ENCODE results near the gene SLX4IP. TPM values are rescaled to one million over a fixed set of nuclear protein-coding genes. Genes with fewer than 3 reads are reported as not detected.

The SLX4IP gene
- total RNA-seq, 1 donor from 2014 or later: 6.8 TPM

- Mint-ChIP-seq H3K27me3 (ENCODE audit: unreplicated experiment) (peaks cover 4% of the 10 kb centered on the region), H3K27ac (ENCODE audit: unreplicated experiment) (peak overlapping the region; percentile 70), H3K9me3 (ENCODE audit: unreplicated experiment) (no peaks in the 10 kb centered on the region), H3K36me3 (ENCODE audit: low read depth, unreplicated experiment) (peaks cover 77% of the 10 kb centered on the region), H3K4me3 (ENCODE audit: unreplicated experiment) (peak overlapping the region; percentile 79), H3K4me1 (ENCODE audit: unreplicated experiment) (peaks cover 84% of the 10 kb centered on the region)
- DNase-seq (ENCODE audit: low spot score): no peak
- no peak for TF ChIP-seq CTCF (IDR thresholded peaks at IDR 0.05; ENCODE audit: unreplicated experiment)
Observed at GRCh38 chr20:10665791-10666190, 230.7 kb downstream of the SLX4IP start.

GRCh38 chr20:10666221-10667076, 231.3 kb downstream of the SLX4IP start:
- peaks cover 4% of the 10 kb centered on the region for H3K27me3 Mint-ChIP-seq (ENCODE audit: unreplicated experiment)
- H3K27ac Mint-ChIP-seq (ENCODE audit: unreplicated experiment): peak overlapping the region; percentile 70

GRCh38 chr20:10667077-10667401, 231.9 kb downstream of the SLX4IP start:
- H3K4me3 Mint-ChIP-seq (ENCODE audit: unreplicated experiment): no peak overlapping the region
- H3K27me3 Mint-ChIP-seq (ENCODE audit: unreplicated experiment): peaks cover 4% of the 10 kb centered on the region

More at GRCh38 chr20:10666221-10667076, 231.3 kb downstream of the SLX4IP start:
- Mint-ChIP-seq H3K4me1 (ENCODE audit: unreplicated experiment) (peaks cover 85% of the 10 kb centered on the region), H3K4me3 (ENCODE audit: unreplicated experiment) (peak overlapping the region; percentile 79), H3K36me3 (ENCODE audit: low read depth, unreplicated experiment) (peaks cover 77% of the 10 kb centered on the region), H3K9me3 (ENCODE audit: unreplicated experiment) (no peaks in the 10 kb centered on the region)
- DNase-seq (ENCODE audit: low spot score): no peak
- no peak for TF ChIP-seq CTCF (IDR thresholded peaks at IDR 0.05; ENCODE audit: unreplicated experiment)

GRCh38 chr20:10667560-10668167, 232.6 kb downstream of the SLX4IP start:
- no peak for TF ChIP-seq CTCF (IDR thresholded peaks at IDR 0.05; ENCODE audit: unreplicated experiment)
- DNase-seq (ENCODE audit: low spot score): no peak
- Mint-ChIP-seq H3K27me3 (ENCODE audit: unreplicated experiment) (peaks cover 4% of the 10 kb centered on the region), H3K27ac (ENCODE audit: unreplicated experiment) (peak overlapping the region; percentile 63), H3K4me3 (ENCODE audit: unreplicated experiment) (peak overlapping the region; percentile 35), H3K36me3 (ENCODE audit: low read depth, unreplicated experiment) (peaks cover 73% of the 10 kb centered on the region), H3K9me3 (ENCODE audit: unreplicated experiment) (no peaks in the 10 kb centered on the region), H3K4me1 (ENCODE audit: unreplicated experiment) (peaks cover 77% of the 10 kb centered on the region)

More at GRCh38 chr20:10667077-10667401, 231.9 kb downstream of the SLX4IP start:
- TF ChIP-seq CTCF (IDR thresholded peaks at IDR 0.05; ENCODE audit: unreplicated experiment): no peak
- Mint-ChIP-seq H3K27ac (ENCODE audit: unreplicated experiment) (peak overlapping the region; percentile 63), H3K36me3 (ENCODE audit: low read depth, unreplicated experiment) (peaks cover 72% of the 10 kb centered on the region), H3K9me3 (ENCODE audit: unreplicated experiment) (no peaks in the 10 kb centered on the region), H3K4me1 (ENCODE audit: unreplicated experiment) (peaks cover 80% of the 10 kb centered on the region)
- DNase-seq (ENCODE audit: low spot score): no peak

All from endothelial cell (in vitro differentiated cells).